ENCODE measurements around the gene KAT7.
"Not testable (repeated sequence)": the region's sequence is repeated elsewhere in the genome, so short reads cannot be mapped to it uniquely, and the experiment has no call there.

Gene KAT7

DNA sequence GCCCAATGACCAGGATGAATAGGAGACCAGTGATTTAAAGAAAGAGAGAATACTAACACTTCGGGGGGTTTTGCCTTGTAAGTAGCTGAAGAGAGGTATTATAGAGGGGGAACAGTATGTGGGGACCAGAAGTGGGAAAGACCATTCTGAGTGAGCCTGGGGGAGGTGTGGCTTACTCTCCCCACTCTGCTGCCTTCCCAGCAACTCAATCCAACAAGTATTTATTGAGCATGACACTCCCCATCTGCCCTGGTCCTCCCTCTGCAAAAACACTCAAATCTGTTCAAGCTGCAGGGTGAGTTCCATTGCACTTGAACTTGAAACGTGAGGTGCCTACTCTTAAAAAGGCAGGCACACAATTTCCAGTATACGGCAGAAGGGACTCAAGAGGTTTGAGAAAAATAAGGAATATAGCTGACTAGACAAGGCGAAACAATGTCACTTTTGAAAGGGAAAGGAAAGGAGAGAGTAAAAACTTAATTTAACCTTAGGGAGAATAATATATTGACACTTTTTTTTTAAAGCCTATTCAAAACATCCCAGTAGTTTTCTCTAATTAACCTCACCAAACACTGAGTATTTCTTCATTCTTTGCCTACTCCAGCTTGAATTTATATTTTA, 32.7 kb upstream of the KAT7 start:
- peaks cover 31% of the 10 kb centered on the region for H3K36me3 Mint-ChIP-seq (ENCODE audit: low read depth)
- peak overlapping the region; percentile 77 for H3K27ac Mint-ChIP-seq
- no peak overlapping the region for H3K4me3 Mint-ChIP-seq
- no peak for DNase-seq
- peaks cover 79% of the 10 kb centered on the region for H3K4me1 Mint-ChIP-seq (ENCODE audit: low read depth)
- no peaks in the 10 kb centered on the region for H3K27me3 Mint-ChIP-seq
- H3K9me3 Mint-ChIP-seq, result no peaks in the 10 kb centered on the region

DNA sequence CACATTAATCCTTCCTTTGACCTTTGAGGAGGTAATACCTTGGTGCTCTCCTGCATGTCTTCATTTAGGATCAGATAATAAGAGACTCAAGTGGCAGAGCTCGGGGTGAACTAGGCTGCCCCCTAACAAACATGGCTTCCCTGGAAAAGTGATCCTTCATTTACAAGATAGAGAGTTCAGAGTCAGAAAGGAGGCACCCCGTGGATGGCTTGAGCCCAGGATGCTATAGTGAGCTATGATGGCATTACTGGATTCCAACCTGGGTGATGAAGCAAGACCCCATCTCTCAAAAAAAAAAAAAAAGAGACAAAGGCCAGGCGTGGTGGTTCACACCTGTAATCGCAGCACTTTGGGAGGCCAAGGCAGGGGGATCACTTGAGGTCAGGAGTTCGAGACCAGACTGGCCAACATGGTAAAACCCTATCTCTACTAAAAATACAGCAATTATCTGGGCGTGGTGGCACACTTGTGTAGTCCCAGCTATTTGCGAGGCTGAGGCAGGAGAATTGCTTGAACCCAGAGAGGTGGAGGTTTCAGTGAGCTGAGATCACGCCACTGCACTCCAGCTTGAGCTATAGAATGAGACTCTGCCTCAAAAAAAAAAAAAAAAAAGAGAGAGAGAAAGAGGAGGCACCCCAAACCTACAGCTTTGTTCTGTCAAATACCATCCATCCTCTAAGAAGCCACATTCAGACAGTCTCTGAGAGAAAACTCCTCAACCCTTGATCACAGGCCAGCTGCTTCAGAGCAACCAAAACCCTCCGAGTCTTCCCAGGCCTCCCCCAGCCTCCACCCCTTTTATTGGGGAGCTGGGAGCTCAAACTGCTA, 31.9 kb upstream of the KAT7 start:
- H3K4me1 Mint-ChIP-seq (ENCODE audit: low read depth), result peaks cover 85% of the 10 kb centered on the region
- no peak overlapping the region for H3K4me3 Mint-ChIP-seq
- peak overlapping the region; percentile 73 for H3K27ac Mint-ChIP-seq

DNA sequence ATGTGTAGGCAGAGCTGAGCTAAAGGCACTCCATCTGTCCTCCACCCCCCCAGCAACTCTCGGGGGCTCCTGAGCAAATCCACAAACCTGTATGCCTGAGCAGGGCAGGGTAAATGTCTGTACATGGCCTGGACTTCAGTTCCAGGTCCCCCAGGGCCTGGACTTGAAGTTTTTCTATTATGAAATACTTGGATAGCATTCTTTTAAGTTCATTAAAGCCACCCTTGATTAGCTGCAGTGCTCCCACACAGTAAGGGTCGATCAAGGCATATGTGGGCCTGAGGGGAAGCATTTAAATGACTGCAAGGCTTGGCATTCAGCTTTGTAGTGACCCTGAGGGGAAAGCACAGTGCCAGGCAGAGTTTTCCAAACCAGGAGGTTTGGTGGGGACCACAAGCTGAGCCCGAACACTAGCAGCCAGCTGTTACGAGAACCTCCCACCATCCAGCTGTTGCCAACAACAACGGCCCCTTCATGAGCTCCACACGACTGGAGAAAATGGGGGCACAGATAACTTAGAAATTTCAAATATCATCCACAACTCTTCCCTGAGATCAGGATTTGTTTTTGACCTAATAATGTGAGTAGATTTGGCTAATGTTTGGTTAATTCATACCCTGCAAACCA, 31.2 kb upstream of the KAT7 start:
- peaks cover 31% of the 10 kb centered on the region for H3K36me3 Mint-ChIP-seq (ENCODE audit: low read depth)
- no peak for DNase-seq
- H3K9me3 Mint-ChIP-seq, result no peaks in the 10 kb centered on the region
- peak overlapping the region; percentile 73 for H3K27ac Mint-ChIP-seq
- no peaks in the 10 kb centered on the region for H3K27me3 Mint-ChIP-seq
- H3K4me3 Mint-ChIP-seq, result no peak overlapping the region
- peaks cover 89% of the 10 kb centered on the region for H3K4me1 Mint-ChIP-seq (ENCODE audit: low read depth)

More for the DNA sequence above, 31.9 kb upstream of the KAT7 start:
- no peak for DNase-seq
- H3K27me3 Mint-ChIP-seq, result no peaks in the 10 kb centered on the region
- no peaks in the 10 kb centered on the region for H3K9me3 Mint-ChIP-seq
- peaks cover 31% of the 10 kb centered on the region for H3K36me3 Mint-ChIP-seq (ENCODE audit: low read depth)

DNA sequence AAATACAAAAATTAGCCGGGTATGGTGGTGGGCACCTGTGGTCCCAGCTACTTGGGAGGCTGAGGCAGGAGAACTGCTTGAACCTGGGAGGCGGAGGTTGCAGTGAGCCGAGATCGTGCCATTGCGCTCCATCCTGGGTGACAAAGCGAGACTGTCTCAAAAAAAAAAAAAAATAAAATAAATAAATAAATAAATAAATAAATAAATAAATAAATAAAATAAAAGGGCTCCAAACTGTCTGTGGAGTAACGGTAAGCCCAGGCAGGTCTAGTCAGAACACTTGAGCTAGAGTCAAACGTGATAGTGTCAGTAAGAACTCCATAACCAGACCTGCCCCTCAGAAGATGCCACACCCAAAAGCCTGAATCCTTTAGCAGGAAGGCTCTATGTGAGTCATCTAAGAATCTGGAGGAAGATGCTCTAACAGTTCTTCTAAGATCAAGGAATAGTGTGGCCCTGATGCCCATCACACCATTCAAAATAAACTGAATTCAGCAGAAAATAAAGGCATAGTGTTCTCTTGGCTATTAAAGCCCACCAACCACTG, 29.9 kb upstream of the KAT7 start:
- not testable (repeated sequence) for DNase-seq, H3K4me3 Mint-ChIP-seq, H3K27me3 Mint-ChIP-seq, H3K9me3 Mint-ChIP-seq
- peaks cover 32% of the 10 kb centered on the region for H3K36me3 Mint-ChIP-seq (ENCODE audit: low read depth)
- peaks cover 86% of the 10 kb centered on the region for H3K4me1 Mint-ChIP-seq (ENCODE audit: low read depth)
- peak overlapping the region; percentile 33 for H3K27ac Mint-ChIP-seq

DNA sequence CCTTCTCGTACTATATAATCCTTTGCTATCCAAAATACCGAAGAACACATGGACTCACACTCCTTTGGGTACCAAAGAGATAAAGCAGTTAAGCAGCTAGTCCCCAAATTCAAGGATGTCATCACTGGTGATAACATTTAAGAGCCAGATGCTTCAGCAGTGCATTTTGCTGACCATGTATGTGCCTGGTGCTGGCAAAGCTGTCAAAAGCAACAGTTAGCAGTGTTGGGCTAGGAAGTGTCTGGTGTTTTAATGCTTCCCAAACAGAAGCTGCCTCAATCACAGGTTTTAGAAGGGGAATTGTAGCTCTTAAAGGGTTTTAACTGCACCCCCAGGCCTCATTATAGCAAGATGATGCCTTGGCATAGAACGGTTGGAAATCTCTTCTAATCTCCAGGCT, 29.3 kb upstream of the KAT7 start:
- H3K36me3 Mint-ChIP-seq (ENCODE audit: low read depth), result peaks cover 33% of the 10 kb centered on the region
- no peaks in the 10 kb centered on the region for H3K27me3 Mint-ChIP-seq
- no peaks in the 10 kb centered on the region for H3K9me3 Mint-ChIP-seq
- no peak overlapping the region for H3K4me3 Mint-ChIP-seq
- H3K4me1 Mint-ChIP-seq (ENCODE audit: low read depth), result peaks cover 80% of the 10 kb centered on the region
- peak overlapping the region; percentile 33 for H3K27ac Mint-ChIP-seq
- DNase-seq, result no peak

DNA sequence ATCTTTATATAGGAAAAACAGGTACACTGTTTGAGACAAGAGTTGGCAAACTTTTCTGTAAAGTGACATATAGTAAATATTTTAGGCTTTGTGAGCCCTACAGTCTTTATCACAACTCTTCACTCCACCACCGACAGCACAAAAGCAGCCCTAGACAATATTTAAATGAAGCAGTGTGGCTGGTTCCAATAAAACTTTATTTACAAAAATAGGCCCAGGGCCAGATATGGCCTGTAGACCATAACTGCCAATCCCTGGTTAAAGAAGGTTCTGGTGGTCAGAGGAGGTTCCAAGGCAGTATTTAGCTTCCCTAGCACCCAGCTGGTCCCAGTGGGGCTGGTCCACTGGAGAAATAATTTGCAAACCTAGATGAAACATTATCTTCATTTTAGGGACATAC, 28.2 kb upstream of the KAT7 start:
- peaks cover 30% of the 10 kb centered on the region for H3K36me3 Mint-ChIP-seq (ENCODE audit: low read depth)
- H3K27me3 Mint-ChIP-seq, result no peaks in the 10 kb centered on the region
- peak overlapping the region; percentile 78 for H3K27ac Mint-ChIP-seq

DNA sequence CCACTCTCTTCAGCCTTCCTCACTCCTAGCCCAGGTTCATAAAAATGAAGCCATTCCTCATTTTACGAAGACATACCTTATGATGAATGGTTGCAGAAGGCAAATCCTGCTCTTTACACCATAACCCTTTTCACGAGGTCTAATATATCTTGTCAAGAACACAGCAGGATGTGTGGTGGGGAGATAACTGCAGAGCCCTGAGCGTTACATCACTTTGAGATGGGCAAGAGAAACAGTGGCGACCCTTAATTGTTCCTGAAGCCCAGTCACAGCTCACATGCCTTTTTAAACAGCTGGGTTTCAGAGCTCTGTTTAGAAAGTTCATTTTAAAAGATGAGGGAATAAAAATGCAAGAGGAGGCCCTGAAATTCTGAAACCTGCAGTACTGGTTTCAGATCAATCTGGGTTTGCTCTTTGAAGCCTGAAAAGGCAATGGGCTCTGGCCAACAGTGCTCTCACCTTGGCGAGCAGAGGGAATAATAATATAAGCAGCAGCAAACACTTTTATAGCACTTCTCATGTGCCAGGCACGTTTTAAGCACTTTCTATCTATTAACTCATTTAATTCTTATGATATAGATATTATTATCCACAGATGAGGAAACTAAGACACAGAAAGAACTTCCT, 27.4 kb upstream of the KAT7 start:
- peak overlapping the region; percentile 78 for H3K27ac Mint-ChIP-seq
- peak overlapping the region; percentile 51 for H3K4me3 Mint-ChIP-seq
- H3K36me3 Mint-ChIP-seq (ENCODE audit: low read depth), result peaks cover 27% of the 10 kb centered on the region
- no peaks in the 10 kb centered on the region for H3K9me3 Mint-ChIP-seq
- H3K27me3 Mint-ChIP-seq, result no peaks in the 10 kb centered on the region
- peaks cover 76% of the 10 kb centered on the region for H3K4me1 Mint-ChIP-seq (ENCODE audit: low read depth)
- DNase-seq, result no peak

More for the DNA sequence above, 28.2 kb upstream of the KAT7 start:
- H3K9me3 Mint-ChIP-seq, result no peaks in the 10 kb centered on the region
- DNase-seq, result no peak
- H3K4me1 Mint-ChIP-seq (ENCODE audit: low read depth), result peaks cover 81% of the 10 kb centered on the region
- H3K4me3 Mint-ChIP-seq, result no peak overlapping the region

DNA sequence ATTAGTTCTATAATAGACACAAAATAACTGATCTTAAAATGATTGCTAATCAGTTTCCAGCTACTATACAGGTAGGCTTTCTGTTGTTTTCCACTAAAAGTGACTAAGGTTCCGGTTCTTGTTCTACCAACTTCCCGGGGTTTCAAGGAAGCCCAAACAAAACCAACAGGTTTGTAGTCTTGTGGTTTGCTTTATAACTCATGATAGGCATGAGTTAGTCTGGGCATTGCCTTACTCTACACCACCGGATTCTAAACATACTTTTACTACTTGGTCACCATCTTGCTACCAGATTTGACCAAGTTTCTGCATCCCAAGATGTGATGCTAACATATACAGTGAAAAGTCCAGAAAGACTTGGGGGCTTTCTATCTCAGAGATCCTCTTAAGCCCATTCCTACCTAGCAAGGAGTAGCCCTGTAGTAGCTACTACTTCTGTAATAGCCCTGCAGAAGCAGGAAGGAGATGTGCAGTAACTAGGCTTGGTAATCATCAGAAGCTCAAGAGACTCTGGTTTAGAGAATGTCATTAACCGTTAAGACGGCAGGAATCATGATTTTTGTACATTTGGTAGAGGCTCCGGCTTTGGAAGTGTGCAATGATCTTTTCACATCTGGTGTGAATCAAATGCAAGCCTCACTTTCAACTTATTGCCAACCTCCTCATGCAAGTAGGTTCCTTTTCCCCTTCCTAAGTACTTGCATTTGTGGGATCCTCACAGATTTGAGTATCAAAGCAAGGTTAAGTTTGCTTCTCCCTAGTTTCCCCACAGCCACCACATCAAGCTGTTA, 26.1 kb upstream of the KAT7 start:
- DNase-seq, result no peak
- peak overlapping the region; percentile 93 for H3K27ac Mint-ChIP-seq
- no peaks in the 10 kb centered on the region for H3K27me3 Mint-ChIP-seq
- peak overlapping the region; percentile 87 for H3K4me3 Mint-ChIP-seq
- H3K36me3 Mint-ChIP-seq (ENCODE audit: low read depth), result peaks cover 18% of the 10 kb centered on the region
- H3K4me1 Mint-ChIP-seq (ENCODE audit: low read depth), result peaks cover 64% of the 10 kb centered on the region
- H3K9me3 Mint-ChIP-seq, result no peaks in the 10 kb centered on the region

DNA sequence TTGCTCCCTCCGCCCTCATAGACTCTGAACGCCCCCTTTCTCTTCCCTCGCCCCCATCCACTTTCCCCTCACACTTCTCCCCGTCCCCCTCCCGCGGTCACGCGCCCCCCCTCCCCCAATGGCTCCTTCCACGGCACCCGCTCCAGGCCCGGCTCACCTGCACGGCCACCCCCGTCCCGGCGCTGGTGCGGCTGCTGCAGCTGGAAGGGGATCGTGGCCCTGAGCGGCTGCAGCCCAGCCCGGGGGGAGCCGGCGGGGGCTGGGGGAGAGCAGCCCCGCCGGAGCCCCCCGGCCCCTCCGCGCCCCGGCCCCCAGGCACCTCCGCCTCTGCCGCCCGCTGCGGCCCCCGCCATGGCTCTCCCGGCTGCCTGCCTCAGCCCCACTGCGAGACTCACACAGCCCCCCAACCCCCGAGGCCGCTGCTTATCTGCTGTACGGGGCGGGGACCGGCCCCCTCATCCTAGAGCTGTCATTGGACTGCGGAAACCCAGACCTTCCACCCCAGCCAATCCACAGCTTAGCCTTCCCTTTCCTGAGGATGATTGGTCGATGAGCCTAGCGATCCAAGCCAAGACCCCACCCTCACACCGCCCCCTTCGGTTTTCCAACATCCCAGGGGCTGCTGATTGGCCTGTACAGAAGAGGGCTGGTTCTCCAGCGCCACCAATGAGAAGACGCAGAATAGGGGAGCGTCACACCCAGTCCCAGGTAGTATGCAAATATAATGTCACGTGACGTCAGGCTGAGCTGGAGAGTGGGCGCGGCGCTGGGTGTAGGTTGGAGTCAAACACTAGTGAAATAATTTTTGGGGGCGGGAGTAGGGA, 24.5 kb upstream of the KAT7 start, which contains the start of gene FAM117A:
FAM117A (minus strand) TSS at position 397 of the 824 bp plus-strand sequence; CDS start at position 353, 44 bp downstream.
- peak; percentile 93 for DNase-seq
- H3K4me1 Mint-ChIP-seq (ENCODE audit: low read depth), result peaks cover 53% of the 10 kb centered on the region
- H3K27ac Mint-ChIP-seq, result peak within 1 kb of the TSS; percentile 93
- H3K36me3 Mint-ChIP-seq (ENCODE audit: low read depth), result peaks cover 9% of the 10 kb centered on the region
- no peaks in the 10 kb centered on the region for H3K27me3 Mint-ChIP-seq
- peak within 1 kb of the TSS; percentile 87 for H3K4me3 Mint-ChIP-seq
- H3K9me3 Mint-ChIP-seq, result no peaks in the 10 kb centered on the region

DNA sequence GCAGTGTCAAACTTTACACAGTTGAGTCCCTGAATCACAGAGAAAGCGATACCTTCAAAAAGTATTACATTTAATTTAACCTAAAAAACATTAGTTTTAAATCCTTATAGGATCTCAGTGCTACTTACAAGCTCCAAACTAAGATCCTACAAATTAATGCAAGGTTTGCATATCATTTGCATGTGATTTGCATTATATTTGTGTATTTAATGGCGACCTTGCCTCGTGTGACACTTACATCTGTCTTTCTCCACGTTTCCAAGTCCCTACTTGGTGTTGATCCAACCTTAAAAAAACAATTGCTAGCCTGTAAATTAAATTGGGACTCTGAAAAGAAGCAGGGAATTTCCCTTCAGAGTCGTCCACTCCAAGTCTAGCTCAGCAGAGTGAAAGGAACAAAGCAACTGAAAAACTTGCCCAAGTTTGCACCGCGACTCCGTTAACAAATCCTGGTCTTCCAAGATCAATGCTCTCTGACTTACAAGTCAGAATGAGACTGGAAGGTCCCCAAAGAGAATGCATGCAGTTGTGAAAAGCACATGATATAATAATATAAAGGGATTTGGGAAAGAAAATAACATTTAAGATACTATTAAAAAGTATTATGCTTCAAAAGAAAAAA, 23.8 kb upstream of the KAT7 start:
- no peak for DNase-seq
- no peaks in the 10 kb centered on the region for H3K9me3 Mint-ChIP-seq
- peak overlapping the region; percentile 79 for H3K4me3 Mint-ChIP-seq
- H3K27me3 Mint-ChIP-seq, result no peaks in the 10 kb centered on the region
- H3K36me3 Mint-ChIP-seq (ENCODE audit: low read depth), result peaks cover 9% of the 10 kb centered on the region
- peaks cover 46% of the 10 kb centered on the region for H3K4me1 Mint-ChIP-seq (ENCODE audit: low read depth)
- peak overlapping the region; percentile 73 for H3K27ac Mint-ChIP-seq

DNA sequence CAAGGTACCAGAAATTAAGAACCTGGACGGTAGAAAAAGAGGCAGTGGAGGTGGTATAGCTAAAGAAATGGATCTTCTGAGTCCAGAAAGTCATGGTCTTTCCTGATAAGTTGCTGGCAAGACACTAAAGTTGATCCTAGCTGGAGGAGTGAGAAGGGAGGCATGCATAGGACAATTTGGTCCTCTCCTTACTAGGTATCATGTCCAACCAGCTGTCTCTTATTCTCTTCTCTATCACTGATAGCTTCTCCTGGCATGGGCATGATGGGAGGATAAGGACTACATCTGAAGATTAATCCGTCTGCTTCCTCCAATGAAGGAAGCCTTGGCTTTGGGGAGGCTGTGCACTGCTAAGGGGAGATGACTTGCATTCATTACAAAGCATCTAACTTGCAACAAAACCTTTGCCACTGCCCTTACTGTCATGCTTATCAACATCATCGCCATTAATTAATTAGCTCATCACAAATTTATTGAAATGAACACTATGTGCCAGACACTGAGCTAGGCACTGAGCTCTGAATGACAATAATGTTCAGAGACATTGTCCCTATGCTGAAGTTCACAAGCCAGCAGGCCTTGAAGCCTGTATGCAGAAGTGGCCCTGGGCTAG, 21.5 kb upstream of the KAT7 start:
- no peaks in the 10 kb centered on the region for H3K27me3 Mint-ChIP-seq
- DNase-seq, result no peak
- H3K36me3 Mint-ChIP-seq (ENCODE audit: low read depth), result peaks cover 6% of the 10 kb centered on the region
- H3K4me3 Mint-ChIP-seq, result no peak overlapping the region
- peaks cover 23% of the 10 kb centered on the region for H3K4me1 Mint-ChIP-seq (ENCODE audit: low read depth)
- H3K9me3 Mint-ChIP-seq, result no peaks in the 10 kb centered on the region
- H3K27ac Mint-ChIP-seq, result no peak overlapping the region

DNA sequence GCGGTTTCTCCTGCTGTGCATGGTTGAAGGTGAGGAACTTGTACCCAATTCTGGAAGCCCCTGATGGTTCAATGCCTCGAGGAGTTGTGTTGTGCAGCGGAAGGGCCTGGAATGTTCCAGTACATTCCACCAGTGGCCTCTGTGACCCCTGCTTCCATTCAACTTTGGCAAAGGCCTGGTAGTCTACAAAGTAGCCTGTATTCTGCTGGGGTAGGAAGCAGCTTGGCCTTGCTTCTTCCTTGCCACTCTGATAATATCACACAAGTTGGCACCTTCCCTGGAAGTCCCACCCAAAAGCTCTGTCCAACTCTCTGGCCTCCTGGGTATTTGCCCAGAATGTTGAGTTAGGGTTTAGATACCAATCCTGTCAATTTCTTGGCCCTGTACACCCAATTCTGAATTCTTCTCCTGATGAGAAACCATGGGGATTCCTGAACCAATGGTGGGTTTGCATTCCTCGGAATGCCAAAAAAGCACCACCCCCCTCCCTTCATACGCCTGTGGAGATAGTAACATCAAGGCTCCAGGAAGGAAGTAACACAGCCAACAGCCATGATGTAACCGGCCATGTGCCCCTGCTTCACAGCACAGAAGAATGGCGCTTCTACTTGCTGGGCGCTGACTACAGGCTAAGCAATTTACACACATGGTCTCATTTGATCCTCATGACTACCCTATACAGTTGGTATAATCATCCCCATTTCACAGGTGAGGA, 12.8 kb upstream of the KAT7 start:
- Mint-ChIP-seq H3K9me3 (no peaks in the 10 kb centered on the region), H3K27me3 (no peaks in the 10 kb centered on the region), H3K4me1 (ENCODE audit: low read depth) (peaks cover 10% of the 10 kb centered on the region), H3K4me3 (no peak overlapping the region), H3K27ac (no peak overlapping the region), H3K36me3 (ENCODE audit: low read depth) (no peaks in the 10 kb centered on the region)
- DNase-seq, result no peak

Data from activated T-cell treated with anti-CD3 and anti-CD28 coated beads, Interleukin-2, amount 50 U/mL, for 24 hours (primary cell).